CD4-positive, alpha-beta T cell treated with Interleukin-17A for 4 hours (primary cell): ENCODE results near the gene DUSP2.
A peak's percentile ranks its signal among the peaks of the same experiment; 100 is the strongest.
"Not testable (repeated sequence)": the region's sequence is repeated elsewhere in the genome, so short reads cannot be mapped to it uniquely, and the experiment has no call there.

Experiments used
- DNase-seq: peaks from one replicate; pipeline ENCODE4 v3.0.0-alpha.2; 2020; ENCODE audit warnings: mixed read lengths

The DUSP2 gene

GRCh38 chr2:96146881-96147592 is 1.8 kb upstream of the DUSP2 start:
- no peak for DNase-seq

- DNase-seq: peak; percentile 89
Observed at GRCh38 chr2:96146153-96146880, 1.1 kb upstream of the DUSP2 start.

GRCh38 chr2:96145848-96146152 is 560 bp upstream of the DUSP2 start:
- DNase-seq: no peak

GRCh38 chr2:96144481-96145035 is 682 bp downstream of the DUSP2 start:
- peak; percentile 65 for DNase-seq

- DNase-seq: peak; percentile 58
Observed at GRCh38 chr2:96143848-96144480, 1.3 kb downstream of the DUSP2 start.

- peak; percentile 45 for DNase-seq
Observed at GRCh38 chr2:96143231-96143847, 1.9 kb downstream of the DUSP2 start.

GRCh38 chr2:96142217-96143113 is 2.8 kb downstream of the DUSP2 start:
- DNase-seq: peak; percentile 63

- DNase-seq: not testable (repeated sequence)
Observed at GRCh38 chr2:96141624-96141967, 3.6 kb downstream of the DUSP2 start.

- no peak for DNase-seq
Observed at GRCh38 chr2:96140941-96141623, 4.2 kb downstream of the DUSP2 start.

- no peak for DNase-seq
Observed at GRCh38 chr2:96139181-96139758, 6.0 kb downstream of the DUSP2 start.

GRCh38 chr2:96138179-96139145 is 6.8 kb downstream of the DUSP2 start, which contains the start of gene ASTL:
Gene ASTL, minus strand, starts transcription at chr2:96138502. Its CDS starts 66 bp downstream, at chr2:96138436.
- peak; percentile 79 for DNase-seq

GRCh38 chr2:96137321-96138178 is 7.7 kb downstream of the DUSP2 start:
- DNase-seq: no peak

- no peak for DNase-seq
Observed at GRCh38 chr2:96136129-96136720, 9.0 kb downstream of the DUSP2 start.

- DNase-seq: no peak
Observed at GRCh38 chr2:96135621-96136020, 9.6 kb downstream of the DUSP2 start.

- no peak for DNase-seq
Observed at GRCh38 chr2:96135171-96135570, 10.1 kb downstream of the DUSP2 start.

GRCh38 chr2:96134421-96134820 is 10.8 kb downstream of the DUSP2 start:
- no peak for DNase-seq

- no peak for DNase-seq
Observed at GRCh38 chr2:96131813-96132745, 13.2 kb downstream of the DUSP2 start.
